ENCODE data around the gene HES2. TPM values are rescaled to one million over a fixed set of nuclear protein-coding genes. Genes with fewer than 3 reads are reported as not detected.
"Not testable (repeated sequence)": the region's sequence is repeated elsewhere in the genome, so short reads cannot be mapped to it uniquely, and the experiment has no call there.

Gene HES2
- total and polyA plus RNA-seq, 2 of the 4 experiments (the other 2 are of a cell fraction) = not detected

- H4K5ac ChIP-seq (ENCODE audit: low read depth, low read length) = no peak overlapping the region
- H2BK120ac ChIP-seq (ENCODE audit: low read depth, low read length) = no peak overlapping the region
- POLR2A ChIA-PET (ENCODE audit: unreplicated experiment) = no interaction called here
- no TSS peak for BruUV-seq (replicated peaks)
- intact Hi-C loops (cut with micrococcal nuclease) = no loop called here
- H3K79me1 ChIP-seq (ENCODE audit: low read depth in 1 of 2, low read length in 2 of 2) = no peaks in the 10 kb centered on the region
- H3K9me3 ChIP-seq (ENCODE audit: control insufficient read depth, insufficient read depth, low read length) = no peaks in the 10 kb centered on the region
- H2BK20ac ChIP-seq (ENCODE audit: low read depth, low read length) = no peak overlapping the region
- dilution Hi-C loops (cut with HindIII; ENCODE audit: low sequenced_read_pairs, unreplicated experiment) = no loop called here
- H2BK5ac ChIP-seq (ENCODE audit: low read depth, low read length, poor library complexity, severe bottlenecking) = no peak overlapping the region
- H3K4me2 ChIP-seq (ENCODE audit: low read depth, low read length) = no peak overlapping the region
- H3K9me1 ChIP-seq (ENCODE audit: insufficient read depth, low read length) = no peaks in the 10 kb centered on the region
- no peak for DNase-seq
- H3K23ac ChIP-seq (ENCODE audit: low read depth, low read length) = no peak overlapping the region
- no peak overlapping the region for H3K4ac ChIP-seq (ENCODE audit: low read depth, low read length)
- no peak overlapping the region for H2AK9ac ChIP-seq (replicated peaks; ENCODE audit: low read depth, low read length, poor library complexity)
- H3K18ac ChIP-seq (ENCODE audit: low read depth, low read length) = no peak overlapping the region
- TF ChIP-seq CEBPB (IDR thresholded peaks at IDR 0.05; ENCODE audit: low read depth, low read length) = no peak
- no peak for TF ChIP-seq POLR2A (IDR thresholded peaks at IDR 0.05; ENCODE audit: low read depth, low read length)
- no peaks in the 10 kb centered on the region for H3K36me3 ChIP-seq (ENCODE audit: control insufficient read depth, insufficient read depth, low read length)
- H4K8ac ChIP-seq (ENCODE audit: low read depth in 2 of 2, low read length in 2 of 2) = no peak overlapping the region
- H4K20me1 ChIP-seq (ENCODE audit: insufficient read depth, low read length) = no peaks in the 10 kb centered on the region
- no peak overlapping the region for H3K27ac ChIP-seq (ENCODE audit: insufficient read depth, low read length)
- H2AK5ac ChIP-seq (ENCODE audit: low read depth, low read length) = no peak overlapping the region
- in situ Hi-C loops (cut with MboI; ENCODE audit: low sequenced_read_pairs) = no loop called here
- H3K4me1 ChIP-seq (ENCODE audit: control insufficient read depth, insufficient read depth, low read length) = no peaks in the 10 kb centered on the region; the same call in 1 of the 2 replicates
- no peak overlapping the region for H2AFZ ChIP-seq (replicated peaks; ENCODE audit: low read length, poor library complexity)
- H3K9ac ChIP-seq (ENCODE audit: low read depth, low read length) = no peak overlapping the region
- no peak overlapping the region for H3K56ac ChIP-seq (ENCODE audit: extremely low read depth, insufficient read depth, low read length)
- H3K14ac ChIP-seq (replicated peaks; ENCODE audit: low read depth, low read length) = no peak overlapping the region
- 60% methylated on average over 4 of the region's 6 CpGs; no CpG with 5 or more reads in 1 of the 2 experiments for WGBS, 2 experiments (ENCODE audit: extremely low coverage in 2 of 2, insufficient read length in 1 of 2)
- H4K91ac ChIP-seq (ENCODE audit: insufficient read depth, low read depth, low read length) = no peak overlapping the region
- H3K27me3 ChIP-seq (ENCODE audit: control insufficient read depth, insufficient read depth, low read length) = peaks cover 84% of the 10 kb centered on the region
- no peak overlapping the region for H3K4me3 ChIP-seq (ENCODE audit: insufficient read depth, low read depth, low read length)
- CTCF ChIA-PET = no interaction called here
- no peak overlapping the region for H2BK15ac ChIP-seq (ENCODE audit: low read depth, low read length)
- ATAC-seq (ENCODE audit: low read depth) = no peak
These were observed 31.2 kb upstream of the HES2 start for GRCh38 chr1:6450943-6451373.

GRCh38 chr1:6450486-6450885 lies 30.8 kb upstream of the HES2 start:
- H3K18ac ChIP-seq (ENCODE audit: low read depth, low read length); H3K4me2 ChIP-seq (ENCODE audit: low read depth, low read length); H3K4me1 ChIP-seq (ENCODE audit: control insufficient read depth, insufficient read depth, low read length); in situ Hi-C loops (cut with MboI; ENCODE audit: low sequenced_read_pairs); H3K4me3 ChIP-seq (ENCODE audit: insufficient read depth, low read depth, low read length); H2BK15ac ChIP-seq (ENCODE audit: low read depth, low read length); H2AFZ ChIP-seq (replicated peaks; ENCODE audit: low read length, poor library complexity); dilution Hi-C loops (cut with HindIII; ENCODE audit: low sequenced_read_pairs, unreplicated experiment); BruUV-seq (replicated peaks); H4K91ac ChIP-seq (ENCODE audit: insufficient read depth, low read depth, low read length); H3K9ac ChIP-seq (ENCODE audit: low read depth, low read length); H3K79me1 ChIP-seq (ENCODE audit: low read depth in 1 of 2, low read length in 2 of 2); H3K4ac ChIP-seq (ENCODE audit: low read depth, low read length); H4K8ac ChIP-seq (ENCODE audit: low read depth in 2 of 2, low read length in 2 of 2); ATAC-seq (ENCODE audit: low read depth); H3K27ac ChIP-seq (ENCODE audit: insufficient read depth, low read length); H3K9me1 ChIP-seq (ENCODE audit: insufficient read depth, low read length); H3K36me3 ChIP-seq (ENCODE audit: control insufficient read depth, insufficient read depth, low read length); CTCF ChIA-PET; H4K20me1 ChIP-seq (ENCODE audit: insufficient read depth, low read length); H3K56ac ChIP-seq (ENCODE audit: extremely low read depth, insufficient read depth, low read length); H2AK9ac ChIP-seq (replicated peaks; ENCODE audit: low read depth, low read length, poor library complexity); H3K9me3 ChIP-seq (ENCODE audit: control insufficient read depth, insufficient read depth, low read length); H3K14ac ChIP-seq (replicated peaks; ENCODE audit: low read depth, low read length); DNase-seq; H2BK120ac ChIP-seq (ENCODE audit: low read depth, low read length); H2BK5ac ChIP-seq (ENCODE audit: low read depth, low read length, poor library complexity, severe bottlenecking); POLR2A ChIA-PET (ENCODE audit: unreplicated experiment); H2BK20ac ChIP-seq (ENCODE audit: low read depth, low read length); intact Hi-C loops (cut with micrococcal nuclease); H2AK5ac ChIP-seq (ENCODE audit: low read depth, low read length); H3K23ac ChIP-seq (ENCODE audit: low read depth, low read length); H4K5ac ChIP-seq (ENCODE audit: low read depth, low read length): not testable (repeated sequence)
- 18% methylated on average over 6 of the region's 10 CpGs; no CpG with 5 or more reads in 1 of the 2 experiments for WGBS, 2 experiments (ENCODE audit: extremely low coverage in 2 of 2, insufficient read length in 1 of 2)
- H3K27me3 ChIP-seq (ENCODE audit: control insufficient read depth, insufficient read depth, low read length) = peaks cover 81% of the 10 kb centered on the region
